Measurements from ENCODE around the gene KIAA1958. TPM values are rescaled to one million over a fixed set of nuclear protein-coding genes. Genes with fewer than 3 reads are reported as not detected.

KIAA1958 gene
- total and polyA plus RNA-seq, 10 of the 15 experiments (the other 5 are each of a cell fraction or from before 2014, with no cell fraction given): 0.53 to 8.7 (median 4.0) TPM

DNA sequence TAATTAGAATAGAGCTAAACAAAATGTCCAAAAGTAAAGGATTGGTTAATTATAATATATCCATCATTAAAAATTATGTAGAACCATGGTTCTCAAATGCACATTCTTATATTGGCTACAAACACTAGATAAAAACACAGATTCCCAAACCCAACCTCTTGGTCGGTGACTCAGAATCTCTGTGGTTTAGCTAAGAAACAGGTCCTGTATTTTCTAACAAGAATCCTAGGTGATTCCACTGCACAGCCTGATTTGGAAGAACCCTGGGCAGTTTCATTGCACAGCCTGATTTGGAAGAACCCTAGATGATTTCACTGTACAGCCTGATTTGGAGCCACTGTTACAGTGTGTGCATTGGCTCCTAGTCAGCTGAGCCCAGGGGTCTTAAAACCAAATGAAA, 67.9 kb downstream of the KIAA1958 start:
- WGBS (ENCODE audit: insufficient coverage, insufficient replicate concordance, low lambda C conversion rate, missing lambda C conversion rate): 47% methylated on average over 1 of the region's 1 CpG
- Histone ChIP-seq H3K27ac (ENCODE audit: control insufficient read depth, insufficient read depth) (no peak overlapping the region), H2AFZ (ENCODE audit: control insufficient read depth, low read depth, low read length) (no peak overlapping the region), H3K27me3 (replicated peaks in 1 of 2; ENCODE audit: control insufficient read depth in 2 of 2, insufficient read depth in 2 of 2, low read length in 1 of 2) (no peaks in the 10 kb centered on the region), H3K36me3 (ENCODE audit: control insufficient read depth in 2 of 2, insufficient read depth in 2 of 2, low read length in 1 of 2) (no peaks in the 10 kb centered on the region), H3K4me2 (ENCODE audit: control insufficient read depth, insufficient read depth) (no peak overlapping the region), H3K9me3 (replicated peaks; ENCODE audit: control insufficient read depth, insufficient read depth, low read length) (no peaks in the 10 kb centered on the region), H3K4me1 (ENCODE audit: control insufficient read depth, insufficient read depth, low read length) (no peaks in the 10 kb centered on the region), H3K4me3 (no peak overlapping the region), H3K79me2 (ENCODE audit: control insufficient read depth, insufficient read depth, low read length) (no peaks in the 10 kb centered on the region; the same call in 1 of the 2 replicates), H4K20me1 (ENCODE audit: control insufficient read depth, insufficient read depth) (0 out of 2 replicates have a peak, but pooled peaks cover 3% of the 10 kb centered on the region), H3K9ac (ENCODE audit: control insufficient read depth, insufficient read depth, low read length) (no peak overlapping the region)
- DNase-seq (ENCODE audit: low read depth, low spot score) (no peak), ATAC-seq (no peak), FAIRE-seq (no peak)
- ChIA-PET RAD21 (ENCODE audit: unreplicated experiment) (no interaction called here), SMC1A (ENCODE audit: uncharacterized antibody, unreplicated experiment) (interaction anchor here (1.2 kb wide), 1 partner anchor 11 kb away, joined by 3 read pairs; no protein-coding TSS in a partner anchor), POLR2A (no interaction called here), CTCF (interaction anchor here (0.6 kb wide), 1 partner anchor 12 kb away, joined by 3 read pairs; no protein-coding TSS in a partner anchor)
- in situ Hi-C loops (cut with MboI): no loop called here
- BruUV-seq (replicated peaks): no TSS peak
- intact Hi-C loops (cut with micrococcal nuclease; ENCODE audit: unreplicated experiment): no loop called here
- TF ChIP-seq STAT3 (IDR thresholded peaks at IDR 0.05; ENCODE audit: low read depth, low read length) (no peak), WRNIP1 (IDR thresholded peaks at IDR 0.05; ENCODE audit: borderline replicate concordance, low read depth, low read length) (no peak)

DNA sequence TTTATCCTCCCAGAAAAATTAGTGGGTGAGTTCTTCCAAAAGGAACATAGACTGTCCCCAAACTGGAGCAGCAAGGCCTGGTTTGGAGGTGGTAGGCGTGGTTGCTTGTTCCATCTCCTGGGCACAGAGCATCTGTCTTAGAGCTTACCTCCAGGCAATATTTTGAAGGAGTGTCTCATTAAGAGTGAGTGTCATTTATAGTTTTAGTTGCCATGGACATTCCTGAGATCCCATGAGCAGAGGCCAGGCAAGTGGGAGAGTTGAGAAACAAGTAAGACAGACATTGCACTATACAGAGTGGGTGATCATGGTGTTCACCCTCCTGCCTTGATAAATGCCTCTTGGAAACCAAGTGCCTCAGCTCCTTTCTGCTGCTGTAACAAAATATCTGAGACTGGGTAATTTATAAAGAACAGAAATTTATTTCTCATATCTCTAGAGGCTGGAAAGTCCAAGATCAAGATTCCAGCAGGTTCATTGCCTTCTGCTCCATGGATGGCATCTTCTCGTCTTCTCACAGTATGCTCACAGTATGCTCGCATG, 68.5 kb downstream of the KIAA1958 start:
- H2AFZ ChIP-seq (ENCODE audit: control insufficient read depth, low read depth, low read length): no peak overlapping the region
- ChIA-PET POLR2A (no interaction called here), RAD21 (ENCODE audit: unreplicated experiment) (no interaction called here), CTCF (no interaction called here), SMC1A (ENCODE audit: uncharacterized antibody, unreplicated experiment) (interaction anchor here (1.0 to 1.2 kb wide), 3 partner anchors 11 to 102 kb away, joined by 3 read pairs; no protein-coding TSS in a partner anchor)
- no peak for FAIRE-seq
- H3K4me1 ChIP-seq (ENCODE audit: control insufficient read depth, insufficient read depth, low read length): no peaks in the 10 kb centered on the region
- no peak overlapping the region for H3K4me3 ChIP-seq
- H3K27me3 ChIP-seq (replicated peaks in 1 of 2; ENCODE audit: control insufficient read depth in 2 of 2, insufficient read depth in 2 of 2, low read length in 1 of 2): no peaks in the 10 kb centered on the region
- no peak for DNase-seq (ENCODE audit: low read depth, low spot score)
- H3K36me3 ChIP-seq (ENCODE audit: control insufficient read depth in 2 of 2, insufficient read depth in 2 of 2, low read length in 1 of 2): no peaks in the 10 kb centered on the region
- no peak overlapping the region for H3K4me2 ChIP-seq (ENCODE audit: control insufficient read depth, insufficient read depth)
- no peak for ATAC-seq
- no peaks in the 10 kb centered on the region for H3K9me3 ChIP-seq (replicated peaks; ENCODE audit: control insufficient read depth, insufficient read depth, low read length)
- TF ChIP-seq, protein P1, sequence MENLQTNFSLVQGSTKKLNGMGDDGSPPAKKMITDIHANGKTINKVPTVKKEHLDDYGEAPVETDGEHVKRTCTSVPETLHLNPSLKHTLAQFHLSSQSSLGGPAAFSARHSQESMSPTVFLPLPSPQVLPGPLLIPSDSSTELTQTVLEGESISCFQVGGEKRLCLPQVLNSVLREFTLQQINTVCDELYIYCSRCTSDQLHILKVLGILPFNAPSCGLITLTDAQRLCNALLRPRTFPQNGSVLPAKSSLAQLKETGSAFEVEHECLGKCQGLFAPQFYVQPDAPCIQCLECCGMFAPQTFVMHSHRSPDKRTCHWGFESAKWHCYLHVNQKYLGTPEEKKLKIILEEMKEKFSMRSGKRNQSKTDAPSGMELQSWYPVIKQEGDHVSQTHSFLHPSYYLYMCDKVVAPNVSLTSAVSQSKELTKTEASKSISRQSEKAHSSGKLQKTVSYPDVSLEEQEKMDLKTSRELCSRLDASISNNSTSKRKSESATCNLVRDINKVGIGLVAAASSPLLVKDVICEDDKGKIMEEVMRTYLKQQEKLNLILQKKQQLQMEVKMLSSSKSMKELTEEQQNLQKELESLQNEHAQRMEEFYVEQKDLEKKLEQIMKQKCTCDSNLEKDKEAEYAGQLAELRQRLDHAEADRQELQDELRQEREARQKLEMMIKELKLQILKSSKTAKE (IDR thresholded peaks at IDR 0.05; ENCODE audit: low read depth, poor library complexity, severe bottlenecking): no peak
- TF ChIP-seq, protein P2, sequence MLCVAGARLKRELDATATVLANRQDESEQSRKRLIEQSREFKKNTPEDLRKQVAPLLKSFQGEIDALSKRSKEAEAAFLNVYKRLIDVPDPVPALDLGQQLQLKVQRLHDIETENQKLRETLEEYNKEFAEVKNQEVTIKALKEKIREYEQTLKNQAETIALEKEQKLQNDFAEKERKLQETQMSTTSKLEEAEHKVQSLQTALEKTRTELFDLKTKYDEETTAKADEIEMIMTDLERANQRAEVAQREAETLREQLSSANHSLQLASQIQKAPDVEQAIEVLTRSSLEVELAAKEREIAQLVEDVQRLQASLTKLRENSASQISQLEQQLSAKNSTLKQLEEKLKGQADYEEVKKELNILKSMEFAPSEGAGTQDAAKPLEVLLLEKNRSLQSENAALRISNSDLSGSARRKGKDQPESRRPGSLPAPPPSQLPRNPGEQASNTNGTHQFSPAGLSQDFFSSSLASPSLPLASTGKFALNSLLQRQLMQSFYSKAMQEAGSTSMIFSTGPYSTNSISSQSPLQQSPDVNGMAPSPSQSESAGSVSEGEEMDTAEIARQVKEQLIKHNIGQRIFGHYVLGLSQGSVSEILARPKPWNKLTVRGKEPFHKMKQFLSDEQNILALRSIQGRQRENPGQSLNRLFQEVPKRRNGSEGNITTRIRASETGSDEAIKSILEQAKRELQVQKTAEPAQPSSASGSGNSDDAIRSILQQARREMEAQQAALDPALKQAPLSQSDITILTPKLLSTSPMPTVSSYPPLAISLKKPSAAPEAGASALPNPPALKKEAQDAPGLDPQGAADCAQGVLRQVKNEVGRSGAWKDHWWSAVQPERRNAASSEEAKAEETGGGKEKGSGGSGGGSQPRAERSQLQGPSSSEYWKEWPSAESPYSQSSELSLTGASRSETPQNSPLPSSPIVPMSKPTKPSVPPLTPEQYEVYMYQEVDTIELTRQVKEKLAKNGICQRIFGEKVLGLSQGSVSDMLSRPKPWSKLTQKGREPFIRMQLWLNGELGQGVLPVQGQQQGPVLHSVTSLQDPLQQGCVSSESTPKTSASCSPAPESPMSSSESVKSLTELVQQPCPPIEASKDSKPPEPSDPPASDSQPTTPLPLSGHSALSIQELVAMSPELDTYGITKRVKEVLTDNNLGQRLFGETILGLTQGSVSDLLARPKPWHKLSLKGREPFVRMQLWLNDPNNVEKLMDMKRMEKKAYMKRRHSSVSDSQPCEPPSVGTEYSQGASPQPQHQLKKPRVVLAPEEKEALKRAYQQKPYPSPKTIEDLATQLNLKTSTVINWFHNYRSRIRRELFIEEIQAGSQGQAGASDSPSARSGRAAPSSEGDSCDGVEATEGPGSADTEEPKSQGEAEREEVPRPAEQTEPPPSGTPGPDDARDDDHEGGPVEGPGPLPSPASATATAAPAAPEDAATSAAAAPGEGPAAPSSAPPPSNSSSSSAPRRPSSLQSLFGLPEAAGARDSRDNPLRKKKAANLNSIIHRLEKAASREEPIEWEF (IDR thresholded peaks at IDR 0.05; ENCODE audit: insufficient replicate concordance, low read depth, low read length): no peak
- in situ Hi-C loops (cut with MboI): no loop called here
- H3K79me2 ChIP-seq (ENCODE audit: control insufficient read depth, insufficient read depth, low read length): no peaks in the 10 kb centered on the region; the same call in 1 of the 2 replicates
- no peak overlapping the region for H3K27ac ChIP-seq (ENCODE audit: control insufficient read depth, insufficient read depth)
- BruUV-seq (replicated peaks): no TSS peak
- intact Hi-C loops (cut with micrococcal nuclease; ENCODE audit: unreplicated experiment): no loop called here
- H3K9ac ChIP-seq (ENCODE audit: control insufficient read depth, insufficient read depth, low read length): no peak overlapping the region
- WGBS (ENCODE audit: insufficient coverage, insufficient replicate concordance, low lambda C conversion rate, missing lambda C conversion rate): 98% methylated on average over 3 of the region's 3 CpGs
- H4K20me1 ChIP-seq (ENCODE audit: control insufficient read depth, insufficient read depth): 0 out of 2 replicates have a peak, but pooled peaks cover 3% of the 10 kb centered on the region

Measured in GM12878 (cell line).